ENCODE results near the gene PIP5K1C. TPM values are rescaled to one million over a fixed set of nuclear protein-coding genes. Genes with fewer than 3 reads are reported as not detected.

PIP5K1C gene
- total RNA-seq, 2 donors from 2014 or later, result 16.6 to 30.7 TPM

DNA sequence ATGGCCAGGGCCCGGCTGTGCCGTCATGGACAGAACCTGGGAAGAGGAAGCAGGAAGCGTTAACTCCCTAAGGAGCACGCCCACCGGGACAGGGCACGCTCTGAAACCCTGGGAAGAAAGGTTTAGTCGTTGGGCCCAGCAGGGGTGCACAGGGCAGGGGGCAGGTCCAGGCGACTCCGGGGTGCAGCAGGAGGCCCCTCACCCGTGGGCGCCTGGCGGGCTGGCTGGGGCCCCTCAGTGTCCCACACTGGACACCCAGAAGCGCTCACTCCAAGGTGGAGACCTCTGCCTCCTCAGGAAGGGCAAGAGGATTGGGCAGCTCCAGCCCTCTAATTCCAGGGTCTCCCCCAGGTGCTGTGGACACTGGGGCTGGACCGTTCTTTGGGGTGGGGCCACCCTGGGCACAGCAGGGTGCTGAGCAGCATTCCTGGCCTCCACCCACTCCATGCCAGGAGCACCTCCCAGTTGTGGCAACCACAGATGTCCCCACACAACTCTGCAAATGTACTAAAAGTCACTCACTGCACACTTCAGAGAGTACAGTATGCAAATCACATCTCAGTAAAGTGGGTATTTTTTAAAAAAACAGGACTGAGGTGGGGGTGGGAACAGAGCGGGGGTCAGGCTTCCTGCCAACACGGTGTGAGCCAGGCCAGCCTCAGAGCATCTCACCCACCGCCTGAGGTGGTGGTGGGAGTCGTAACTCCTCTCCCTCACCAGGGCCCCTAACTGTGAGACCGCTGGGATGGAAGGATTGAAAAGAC, 35.2 kb downstream of the PIP5K1C start:
- Histone ChIP-seq H3K4me3 (no peak overlapping the region), H3K27me3 (no peaks in the 10 kb centered on the region), H3K36me3 (replicated peaks in 1 of 2; ENCODE audit: insufficient read depth in 1 of 2, low read depth in 2 of 2) (peaks cover 0 to 5% of the 10 kb centered on the region in 2 donors), H3K27ac (no peak overlapping the region), H3K9me3 (no peaks in the 10 kb centered on the region), H3K4me1 (peaks cover 6% of the 10 kb centered on the region)
- no peak for ATAC-seq
- DNase-seq, result no peak
- TF ChIP-seq POLR2A (IDR thresholded peaks at IDR 0.05) (no peak), CTCF (IDR thresholded peaks at IDR 0.05) (no peak)
- 78 to 80% methylated on average over 14 to 19 of the region's 19 CpGs for WGBS, 2 donors
- intact Hi-C loops (cut with DNase I), result loop anchor here (5.0 kb wide), 2 partner anchors 42 to 157 kb away; partner anchors contain the start of gene TJP3

- H3K4me3 ChIP-seq, result no peak overlapping the region
- TF ChIP-seq CTCF (IDR thresholded peaks at IDR 0.05) (no peak), POLR2A (IDR thresholded peaks at IDR 0.05) (no peak)
- no peak for ATAC-seq
- H3K27ac ChIP-seq, result no peak overlapping the region
- H3K4me1 ChIP-seq, result peaks cover 6% of the 10 kb centered on the region
- no peak for DNase-seq
- H3K9me3 ChIP-seq, result no peaks in the 10 kb centered on the region
- H3K36me3 ChIP-seq (replicated peaks in 1 of 2; ENCODE audit: insufficient read depth in 1 of 2, low read depth in 2 of 2), result peaks cover 0 to 5% of the 10 kb centered on the region in 2 donors
- intact Hi-C loops (cut with DNase I), result no loop called here
- H3K27me3 ChIP-seq, result no peaks in the 10 kb centered on the region
- 93 to 96% methylated on average over 12 to 18 of the region's 18 CpGs for WGBS, 2 donors
Observed at GRCh38 chr19:3663838-3664237, 36.4 kb downstream of the PIP5K1C start.

DNA sequence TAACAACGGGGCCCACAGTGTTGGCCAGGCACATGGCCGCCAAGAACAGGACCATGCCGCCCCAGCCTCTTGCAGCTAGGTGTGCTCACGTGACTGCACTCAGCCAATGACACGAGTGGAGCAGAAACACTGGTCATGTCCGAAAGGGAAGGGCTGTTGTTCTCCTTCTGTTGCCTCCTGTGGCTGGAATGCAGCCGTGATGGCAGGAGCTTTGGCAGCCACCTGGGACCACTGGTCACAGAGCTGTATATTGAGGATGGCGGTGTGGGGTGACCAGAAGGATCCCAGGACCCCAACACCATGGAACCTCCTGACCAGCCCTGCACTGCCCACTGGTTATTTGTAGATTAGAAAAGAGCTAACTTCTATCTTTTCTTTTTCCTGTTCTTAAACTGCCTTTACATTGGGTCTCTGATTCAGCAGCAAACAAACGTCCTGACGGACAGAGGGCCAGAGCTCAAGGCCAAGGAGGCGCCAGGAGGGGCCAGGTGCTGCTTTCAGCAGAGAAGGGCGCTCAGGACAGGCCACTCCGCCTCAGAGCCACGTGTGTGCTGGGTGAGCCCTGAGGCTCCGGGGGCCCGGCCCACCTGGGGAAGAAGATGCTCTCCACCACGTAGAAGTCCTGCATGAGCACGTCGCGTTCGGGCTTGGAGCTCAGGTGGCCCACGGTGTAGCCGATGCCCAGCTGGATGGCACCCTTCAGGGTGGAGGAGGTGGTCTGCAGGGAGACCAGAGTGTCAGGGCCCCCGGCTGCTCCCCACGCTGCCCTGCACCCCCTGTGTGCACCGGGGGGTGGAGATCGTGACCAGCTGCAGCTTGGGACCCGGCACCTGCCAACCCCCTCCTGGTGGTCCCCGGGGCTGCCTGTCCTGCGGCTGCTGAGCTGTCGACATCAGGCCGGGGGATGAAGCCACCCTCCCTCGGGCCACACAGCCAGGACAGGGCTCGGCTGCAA, 38.7 kb downstream of the PIP5K1C start:
- Histone ChIP-seq H3K4me1 (peaks cover 17% of the 10 kb centered on the region), H3K4me3 (no peak overlapping the region), H3K9me3 (no peaks in the 10 kb centered on the region), H3K27ac (no peak overlapping the region), H3K27me3 (no peaks in the 10 kb centered on the region), H3K36me3 (replicated peaks in 1 of 2; ENCODE audit: insufficient read depth in 1 of 2, low read depth in 2 of 2) (peaks cover 0 to 5% of the 10 kb centered on the region in 2 donors)
- TF ChIP-seq CTCF (IDR thresholded peaks at IDR 0.05), result no peak
- TF ChIP-seq POLR2A (IDR thresholded peaks at IDR 0.05), result no peak
- WGBS, 2 donors, result 87 to 93% methylated on average over 10 to 33 of the region's 34 CpGs
- intact Hi-C loops (cut with DNase I), result no loop called here
- DNase-seq (no peak), ATAC-seq (no peak)

DNA sequence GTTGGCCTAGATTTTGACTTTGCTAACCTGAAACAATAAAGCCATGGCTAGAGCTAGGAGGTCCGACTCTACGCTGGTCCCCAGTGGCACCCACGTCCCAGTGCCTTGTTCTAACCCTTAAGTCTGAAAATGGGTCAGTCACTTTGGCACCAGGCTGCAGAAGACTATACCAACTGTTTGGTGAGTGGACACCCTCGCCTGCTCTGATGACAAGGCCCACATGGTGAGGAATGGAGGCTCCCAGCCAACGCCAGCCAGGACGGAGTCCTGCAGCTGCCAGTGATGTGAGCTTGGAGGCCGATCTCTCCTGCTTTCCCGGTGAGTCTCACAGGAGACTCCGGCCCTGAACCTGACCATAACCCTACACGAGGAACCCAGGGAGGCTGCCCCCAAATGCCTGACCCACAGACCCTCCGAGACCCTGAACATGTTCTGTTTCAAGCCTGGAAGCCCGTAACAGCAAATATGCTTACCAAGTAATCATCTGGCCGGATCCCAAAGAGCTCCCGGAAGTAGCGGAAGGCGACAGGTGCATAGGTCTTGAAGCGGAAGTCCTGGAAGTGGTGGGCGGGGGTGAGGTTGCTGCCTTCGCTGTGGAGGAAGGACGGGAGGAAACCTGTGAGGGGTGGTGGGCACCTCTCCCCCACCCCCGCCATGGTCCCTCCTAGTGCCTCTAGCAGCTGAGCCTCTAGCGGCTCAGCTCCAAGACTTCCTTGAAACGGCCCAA, 39.6 kb downstream of the PIP5K1C start:
- ATAC-seq, result no peak
- H3K27me3 ChIP-seq, result no peaks in the 10 kb centered on the region
- DNase-seq, result no peak
- H3K4me1 ChIP-seq, result peaks cover 12% of the 10 kb centered on the region
- no peak overlapping the region for H3K27ac ChIP-seq
- intact Hi-C loops (cut with DNase I), result no loop called here
- 77 to 86% methylated on average over 15 to 23 of the region's 23 CpGs for WGBS, 2 donors
- no peak for TF ChIP-seq POLR2A (IDR thresholded peaks at IDR 0.05)
- no peak for TF ChIP-seq CTCF (IDR thresholded peaks at IDR 0.05)
- H3K4me3 ChIP-seq, result no peak overlapping the region
- H3K36me3 ChIP-seq (replicated peaks in 1 of 2; ENCODE audit: insufficient read depth in 1 of 2, low read depth in 2 of 2), result peaks cover 0 to 5% of the 10 kb centered on the region in 2 donors
- H3K9me3 ChIP-seq, result no peaks in the 10 kb centered on the region

Measured in body of pancreas (tissue), 4 donors.